C4-2B (cell line): ENCODE measurements around the gene TUBAL3.
"Not testable (repeated sequence)": the region's sequence is repeated elsewhere in the genome, so short reads cannot be mapped to it uniquely, and the experiment has no call there.

Experiments
- CTCF ChIP-seq: fragments of 450-650 bp; conservative IDR thresholded peaks from 2 replicates; pipeline ENCODE4 v1.5.1; 2017; ENCODE audit warnings: mild to moderate bottlenecking
- ZFX ChIP-seq: fragments of 450-650 bp; IDR thresholded peaks from 2 replicates; pipeline ENCODE4 v1.6.1; 2017

- not testable (repeated sequence) for TF ChIP-seq CTCF, ZFX
Measured at GRCh38 chr10:5410787-5411186, 6.2 kb upstream of the TUBAL3 start.
